HEK293 (cell line): ENCODE results near the gene SNX19.

Experiments
- CTCF ChIA-PET: fragments of 350-600 bp; formaldehyde crosslinking; extraction: SDS; loops from one replicate; lab custom pipeline; 2021; ENCODE audit warnings: antibody characterized with exemption; lab: Yijun Ruan, JAX
- POLR2A ChIA-PET: fragments of 300-600 bp; formaldehyde crosslinking; extraction: SDS; loops from one replicate; lab custom pipeline; 2020; ENCODE audit warnings: antibody characterized with exemption, inconsistent platforms; lab: Yijun Ruan, JAX
- H3K27ac ChIP-seq: fragments of 200-500 bp; sonication (Bioruptor generic); 2 replicates; pipeline ENCODE4 v1.5.1; 2014; ENCODE audit warnings: low read depth, low read length, control low read depth, inconsistent platforms; ENCODE audit errors: extremely low read depth
- H3K36me3 ChIP-seq, 2 experiments: fragments of 200-500 bp in 1 of 2; sonication (Bioruptor generic) in 1 of 2; 1 replicate in 1 of 2; 2 replicates in 1 of 2; pipeline ENCODE4 v1.5.1; 2014 to 2017; ENCODE audit warnings: inconsistent platforms in 2 of 2, low read length in 2 of 2; ENCODE audit not compliant: control insufficient read depth in 2 of 2, insufficient read depth in 1 of 2
- H3K4me1 ChIP-seq: fragments of 200-500 bp; sonication (Bioruptor generic); 2 replicates; pipeline ENCODE4 v1.5.1; 2014; ENCODE audit warnings: mild to moderate bottlenecking, low read length, inconsistent platforms; ENCODE audit not compliant: control insufficient read depth, insufficient read depth
- H3K4me3 ChIP-seq: 2 replicates; pipeline ENCODE4 v1.5.1; 2011; ENCODE audit warnings: low read depth, mild to moderate bottlenecking, control low read depth, low read length, moderate library complexity
- H3K9me3 ChIP-seq: fragments of 200-500 bp; sonication (Bioruptor generic); 2 replicates; pipeline ENCODE4 v1.5.1; 2014; ENCODE audit warnings: low read depth, low read length, inconsistent platforms; ENCODE audit not compliant: control insufficient read depth, insufficient read depth
- PRDM6 ChIP-seq: fragments of 450-650 bp; formaldehyde crosslinking; IDR thresholded peaks from 2 replicates; pipeline ENCODE4 v1.5.1; 2017; ENCODE audit warnings: missing biosample characterization, missing genetic modification characterization
- TRIM28 ChIP-seq: IDR thresholded peaks from 2 replicates; pipeline ENCODE4 v1.6.1; 2011; ENCODE audit warnings: low read length, control low read depth, borderline replicate concordance
- ZBTB21 ChIP-seq: fragments of 450-650 bp; formaldehyde crosslinking; IDR thresholded peaks from 2 replicates; pipeline ENCODE4 v1.5.1; 2017; ENCODE audit warnings: missing biosample characterization, missing genetic modification characterization
- ZNF23 ChIP-seq: fragments of 450-650 bp; formaldehyde crosslinking; IDR thresholded peaks from 2 replicates; pipeline ENCODE4 v1.5.1; 2016; ENCODE audit warnings: missing biosample characterization, missing genetic modification characterization, borderline replicate concordance
- ZNF239 ChIP-seq: fragments of 450-650 bp; formaldehyde crosslinking; IDR thresholded peaks from 2 replicates; pipeline ENCODE4 v1.5.1; 2016; ENCODE audit warnings: missing biosample characterization, missing genetic modification characterization
- ZNF37A ChIP-seq: fragments of 450-650 bp; IDR thresholded peaks from 2 replicates; pipeline ENCODE4 v1.5.1; 2018; ENCODE audit warnings: missing biosample characterization, missing genetic modification characterization
- ZNF521 ChIP-seq: fragments of 450-650 bp; formaldehyde crosslinking; IDR thresholded peaks from 2 replicates; pipeline ENCODE4 v1.5.1; 2017; ENCODE audit warnings: missing biosample characterization, mild to moderate bottlenecking, missing genetic modification characterization
- ZNF530 ChIP-seq: fragments of 450-650 bp; formaldehyde crosslinking; IDR thresholded peaks from 2 replicates; pipeline ENCODE4 v1.5.1; 2016; ENCODE audit warnings: low read depth, missing biosample characterization, missing genetic modification characterization
- ZNF658 ChIP-seq: fragments of 450-650 bp; formaldehyde crosslinking; IDR thresholded peaks from 2 replicates; pipeline ENCODE4; 2016; ENCODE audit warnings: missing biosample characterization, missing genetic modification characterization
- ZNF768 ChIP-seq: fragments of 450-650 bp; formaldehyde crosslinking; IDR thresholded peaks from 2 replicates; pipeline ENCODE4 v1.5.1; 2018; ENCODE audit warnings: missing biosample characterization, mild to moderate bottlenecking, missing genetic modification characterization
- ZNF785 ChIP-seq: fragments of 450-650 bp; formaldehyde crosslinking; IDR thresholded peaks from 2 replicates; pipeline ENCODE4 v1.5.1; 2016; ENCODE audit warnings: missing biosample characterization, missing genetic modification characterization
- TF ChIP-seq, protein P1 (sequence below): fragments of 450-650 bp; formaldehyde crosslinking; IDR thresholded peaks from 2 replicates; pipeline ENCODE4 v1.5.1; 2016; ENCODE audit warnings: missing biosample characterization, missing genetic modification characterization
- TF ChIP-seq, protein P2 (sequence below): fragments of 450-650 bp; formaldehyde crosslinking; IDR thresholded peaks from 2 replicates; pipeline ENCODE4 v1.5.0; 2017; ENCODE audit warnings: missing biosample characterization, missing genetic modification characterization, borderline replicate concordance

Gene SNX19

DNA sequence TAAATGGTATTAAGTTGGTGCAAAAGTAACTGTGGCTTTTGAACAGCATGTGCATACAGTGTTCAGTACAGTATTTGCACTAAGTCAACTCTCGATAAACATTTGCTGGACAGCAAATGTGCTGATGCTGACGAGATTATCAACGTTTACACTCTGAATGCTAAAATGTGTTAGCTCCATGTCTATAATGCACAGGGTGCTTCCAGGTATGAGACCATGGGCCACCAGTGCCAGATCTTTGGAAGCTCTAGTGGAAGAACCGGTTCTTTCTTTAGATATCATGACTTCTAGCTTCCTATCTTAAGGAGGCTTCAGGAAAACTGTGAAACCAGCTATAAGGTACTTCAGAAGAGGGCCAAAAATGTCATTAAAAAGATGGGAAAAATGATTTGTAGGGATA is 17.2 kb downstream of the SNX19 start (continued):
- no peak for TF ChIP-seq PRDM6 (tag by site-specific recombination)
- TF ChIP-seq, protein P1, sequence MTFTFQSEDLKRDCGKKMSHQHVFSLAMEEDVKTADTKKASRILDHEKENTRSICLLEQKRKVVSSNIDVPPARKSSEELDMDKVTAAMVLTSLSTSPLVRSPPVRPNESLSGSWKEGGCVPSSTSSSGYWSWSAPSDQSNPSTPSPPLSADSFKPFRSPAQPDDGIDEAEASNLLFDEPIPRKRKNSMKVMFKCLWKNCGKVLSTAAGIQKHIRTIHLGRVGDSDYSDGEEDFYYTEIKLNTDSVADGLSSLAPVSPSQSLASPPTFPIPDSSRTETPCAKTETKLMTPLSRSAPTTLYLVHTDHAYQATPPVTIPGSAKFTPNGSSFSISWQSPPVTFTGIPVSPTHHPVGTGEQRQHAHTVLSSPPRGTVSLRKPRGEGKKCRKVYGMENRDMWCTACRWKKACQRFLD (tag by site-specific recombination), result no peak
- no peak for TF ChIP-seq ZNF23 (tag by site-specific recombination)
- no peak for TF ChIP-seq ZBTB21 (tag by site-specific recombination)
- TF ChIP-seq, protein P2, sequence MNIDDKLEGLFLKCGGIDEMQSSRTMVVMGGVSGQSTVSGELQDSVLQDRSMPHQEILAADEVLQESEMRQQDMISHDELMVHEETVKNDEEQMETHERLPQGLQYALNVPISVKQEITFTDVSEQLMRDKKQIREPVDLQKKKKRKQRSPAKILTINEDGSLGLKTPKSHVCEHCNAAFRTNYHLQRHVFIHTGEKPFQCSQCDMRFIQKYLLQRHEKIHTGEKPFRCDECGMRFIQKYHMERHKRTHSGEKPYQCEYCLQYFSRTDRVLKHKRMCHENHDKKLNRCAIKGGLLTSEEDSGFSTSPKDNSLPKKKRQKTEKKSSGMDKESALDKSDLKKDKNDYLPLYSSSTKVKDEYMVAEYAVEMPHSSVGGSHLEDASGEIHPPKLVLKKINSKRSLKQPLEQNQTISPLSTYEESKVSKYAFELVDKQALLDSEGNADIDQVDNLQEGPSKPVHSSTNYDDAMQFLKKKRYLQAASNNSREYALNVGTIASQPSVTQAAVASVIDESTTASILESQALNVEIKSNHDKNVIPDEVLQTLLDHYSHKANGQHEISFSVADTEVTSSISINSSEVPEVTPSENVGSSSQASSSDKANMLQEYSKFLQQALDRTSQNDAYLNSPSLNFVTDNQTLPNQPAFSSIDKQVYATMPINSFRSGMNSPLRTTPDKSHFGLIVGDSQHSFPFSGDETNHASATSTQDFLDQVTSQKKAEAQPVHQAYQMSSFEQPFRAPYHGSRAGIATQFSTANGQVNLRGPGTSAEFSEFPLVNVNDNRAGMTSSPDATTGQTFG (tag by site-specific recombination), result no peak
- no peak for TF ChIP-seq TRIM28

- H3K27ac ChIP-seq, result no peak overlapping the region
- ChIA-PET CTCF (interaction anchor here (2.0 to 4.6 kb wide), 3 partner anchors 8 to 30 kb away, joined by 7 to 32 read pairs (median 18); partner anchors contain the start of gene SNX19), POLR2A (no interaction called here)
- H3K36me3 ChIP-seq, result peaks cover 7 to 98% of the 10 kb centered on the region in 2 experiments
- 0 out of 2 replicates have a peak, but pooled peaks cover 2% of the 10 kb centered on the region for H3K4me1 ChIP-seq
- no peaks in the 10 kb centered on the region for H3K9me3 ChIP-seq
- TF ChIP-seq ZNF530 (tag by site-specific recombination), result no peak
- no peak for TF ChIP-seq ZBTB21 (tag by site-specific recombination)
- no peak for TF ChIP-seq ZNF521 (tag by site-specific recombination)
- TF ChIP-seq ZNF768 (tag by site-specific recombination), result no peak
- no peak for TF ChIP-seq ZNF785 (tag by site-specific recombination)
- no peak for TF ChIP-seq ZNF239 (tag by site-specific recombination)
- TF ChIP-seq ZNF658 (tag by site-specific recombination), result no peak
- TF ChIP-seq, protein P1 (tag by site-specific recombination), result no peak
- TF ChIP-seq ZNF37A (tag by site-specific recombination), result no peak
- TF ChIP-seq ZNF23 (tag by site-specific recombination), result no peak
- no peak overlapping the region for H3K4me3 ChIP-seq
Observed at GRCh38 chr11:130897262-130898182, 18.8 kb downstream of the SNX19 start.
